GM19239 (cell line): ENCODE results near the gene SERP1.

Experiments used
- DNase-seq: peaks from one replicate; pipeline ENCODE4 v3.0.0; 2011; ENCODE audit warnings: low spot score; ENCODE audit not compliant: insufficient read length
- FAIRE-seq: peaks from 2 replicates; lab custom pipeline; 2011; peaks lifted over from hg19 to GRCh38; lab: Jason Lieb, UNC

Gene SERP1

DNA sequence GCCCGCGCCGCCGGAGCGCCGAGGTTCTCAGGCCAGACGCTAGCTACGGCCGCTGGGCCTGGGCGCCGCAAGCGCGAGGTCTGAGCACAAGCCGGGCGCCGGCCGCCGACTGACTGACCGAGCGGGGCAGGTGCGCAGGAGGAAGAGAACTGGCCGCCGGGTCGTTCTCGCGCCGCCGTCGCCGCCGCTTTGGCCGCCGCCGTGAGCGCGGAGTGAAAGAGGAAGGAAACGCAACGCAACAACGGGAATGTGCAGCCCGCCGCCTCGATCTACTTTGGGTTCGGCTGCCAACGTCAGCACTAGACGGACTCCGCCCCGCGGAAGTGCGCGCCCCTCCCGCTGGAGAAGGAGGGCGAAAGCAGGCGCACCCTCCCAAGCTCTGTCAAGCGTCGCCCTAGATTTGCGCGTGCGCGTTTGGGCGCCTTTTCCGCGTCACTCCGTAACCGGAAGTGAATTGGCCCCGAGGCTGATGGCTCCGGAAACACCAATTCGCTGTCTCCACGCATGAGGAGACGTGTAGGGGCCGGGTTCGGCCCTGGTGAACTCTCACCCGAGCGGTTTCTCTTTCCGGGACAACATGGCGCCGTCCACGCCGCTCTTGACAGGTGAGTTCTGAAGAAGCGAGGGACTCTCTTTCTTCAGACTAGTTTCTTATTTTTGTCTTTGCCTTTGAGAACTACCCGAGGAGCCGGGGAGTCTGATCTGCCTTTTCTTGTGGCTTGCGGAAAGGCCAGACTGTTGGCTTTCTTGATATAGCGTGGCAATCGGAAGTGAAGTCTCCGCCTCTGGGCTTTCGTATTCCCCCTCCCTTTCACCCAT is at the start of gene SERP1, which contains the start of gene EIF2A:
Gene SERP1, minus strand, starts transcription at position 271 of the 819 bp plus-strand sequence. CDS start 361 bp downstream, outside the sequence.
Gene EIF2A, plus strand, starts transcription at position 562 of the 819 bp plus-strand sequence. Its CDS starts 16 bp downstream, at position 578.
- DNase-seq: peak; percentile 69
- FAIRE-seq: peak; percentile 96

DNA sequence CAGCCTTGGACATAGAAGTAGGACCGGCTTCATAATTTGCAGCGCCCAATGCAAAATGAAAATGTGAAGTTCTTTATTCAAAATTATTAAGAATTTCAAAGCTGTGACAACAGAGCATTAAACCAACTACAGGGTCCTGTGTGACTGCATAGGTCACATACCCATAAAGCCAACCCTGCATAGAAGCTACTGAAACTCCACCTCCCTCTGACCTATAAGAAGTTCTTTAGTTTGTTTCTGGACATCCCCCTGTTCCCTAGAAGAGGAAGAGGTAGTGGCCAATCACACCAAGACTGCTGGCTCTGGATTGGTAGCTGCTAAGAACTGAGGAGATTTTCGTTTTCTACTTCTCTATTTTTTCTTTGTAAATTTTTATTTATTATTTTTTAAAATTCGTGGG is 47.9 kb upstream of the SERP1 start:
- FAIRE-seq (no peak), DNase-seq (no peak)

DNA sequence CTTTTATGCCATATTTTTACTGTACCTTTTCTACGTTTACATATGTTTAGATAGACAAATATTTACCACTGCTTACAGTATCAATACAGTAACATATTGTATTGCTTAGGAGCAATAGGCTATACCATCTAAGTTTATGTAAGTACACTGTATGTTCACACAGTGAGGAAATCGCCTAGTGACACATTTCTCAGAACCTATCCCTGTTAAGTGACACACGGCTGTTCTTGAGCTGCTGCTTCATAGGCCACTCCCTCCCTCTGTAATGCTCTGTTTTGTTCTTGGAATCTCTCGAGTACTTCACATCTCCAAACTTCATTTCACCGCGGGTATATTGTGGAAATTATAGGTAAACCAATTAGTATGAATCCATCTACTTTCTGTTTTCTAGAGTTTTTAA is 43.5 kb upstream of the SERP1 start:
- FAIRE-seq (no peak), DNase-seq (no peak)

DNA sequence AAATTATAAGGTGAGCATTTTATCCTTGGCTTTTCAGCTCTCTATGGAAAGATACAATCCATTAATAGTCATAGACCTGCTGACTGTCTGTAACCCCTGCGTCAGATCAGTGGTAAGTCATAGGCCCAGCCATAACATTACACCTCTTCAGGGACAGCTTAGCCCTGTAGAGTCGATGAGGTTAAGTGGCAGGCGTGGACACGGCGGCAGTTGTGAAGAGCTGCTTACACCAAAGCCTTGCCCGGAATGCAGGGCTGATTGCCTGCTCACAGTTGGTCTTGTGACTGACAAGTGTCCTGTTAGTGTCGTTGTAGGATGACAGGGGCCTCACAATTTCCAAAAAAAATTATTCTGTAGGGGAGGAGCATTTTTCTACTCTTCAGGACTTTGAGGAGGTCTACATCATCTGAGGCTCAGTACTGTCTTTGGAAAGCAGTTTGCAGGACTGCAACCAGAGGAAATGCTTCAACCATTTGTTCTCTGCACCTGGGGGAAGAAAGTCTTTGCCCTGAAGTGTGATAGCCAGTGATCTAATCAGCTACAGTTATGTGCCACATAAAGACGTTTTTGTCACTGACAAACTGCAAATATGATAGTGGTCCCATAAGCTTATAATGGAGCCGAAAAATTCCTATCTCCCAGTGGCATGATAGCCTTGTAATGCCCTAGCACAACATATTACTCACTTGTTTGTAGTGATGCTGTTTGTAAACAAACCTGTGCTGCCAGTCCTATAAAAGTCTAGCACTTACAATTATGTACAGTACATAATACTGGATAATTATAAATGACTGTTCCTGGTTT is 41.9 kb upstream of the SERP1 start:
- FAIRE-seq: no peak
- DNase-seq: no peak

DNA sequence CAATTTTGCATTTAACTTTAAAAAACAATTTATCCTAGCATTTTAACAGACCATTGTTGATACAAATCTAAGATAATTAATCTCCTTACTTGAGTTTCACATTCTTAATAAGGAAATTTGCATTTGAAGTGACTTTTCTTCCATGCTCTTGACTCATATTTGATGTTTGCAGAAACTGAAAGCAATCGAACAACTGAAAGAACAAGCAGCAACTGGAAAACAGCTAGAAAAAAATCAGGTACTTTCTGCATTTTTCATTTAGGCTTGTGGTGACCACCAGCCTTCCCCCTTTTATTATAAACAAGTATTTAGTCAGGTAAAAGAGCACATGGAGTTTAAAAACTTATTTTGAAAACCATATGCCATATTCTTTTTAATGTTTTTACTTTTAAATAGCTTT is 36.7 kb upstream of the SERP1 start:
- DNase-seq (peak; percentile 15), FAIRE-seq (peak; percentile 91)

DNA sequence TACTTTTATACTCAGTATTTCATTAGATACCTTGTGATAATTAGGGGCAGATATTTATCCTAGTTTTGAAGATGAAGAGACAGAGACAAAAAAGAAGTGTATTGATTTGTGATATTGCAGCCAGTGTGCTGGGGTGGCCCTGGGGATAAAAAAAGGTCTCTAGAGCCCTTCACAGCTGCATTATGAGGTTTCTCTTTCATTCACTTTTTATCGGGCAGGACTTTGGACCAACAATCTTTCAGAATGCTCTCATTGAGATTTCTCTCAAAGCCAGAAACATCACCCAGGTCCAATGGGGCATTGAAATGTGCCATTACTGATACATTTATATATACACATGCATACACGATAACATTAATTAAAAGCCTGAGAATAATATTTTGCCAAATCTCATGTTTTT is 36.3 kb upstream of the SERP1 start:
- peak; percentile 7 for DNase-seq
- no peak for FAIRE-seq

DNA sequence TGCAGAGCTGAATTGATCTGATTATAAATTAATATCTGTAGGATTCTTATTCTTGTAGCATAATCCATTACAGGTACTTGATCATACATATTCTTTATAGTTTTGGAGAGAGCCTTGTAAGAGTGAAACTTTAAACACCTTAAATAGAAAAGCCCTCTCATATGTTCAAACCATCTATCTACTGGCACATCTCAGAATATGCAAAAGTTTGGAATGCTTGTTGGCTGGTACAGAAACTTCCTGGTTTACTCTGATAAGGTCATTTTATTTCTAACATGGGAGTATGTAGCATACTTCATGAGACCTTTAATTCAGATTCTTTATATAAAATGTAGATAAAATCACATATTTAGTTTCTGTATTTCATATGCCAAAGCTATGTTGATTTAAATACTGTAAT is 34.9 kb upstream of the SERP1 start:
- DNase-seq: no peak
- no peak for FAIRE-seq

DNA sequence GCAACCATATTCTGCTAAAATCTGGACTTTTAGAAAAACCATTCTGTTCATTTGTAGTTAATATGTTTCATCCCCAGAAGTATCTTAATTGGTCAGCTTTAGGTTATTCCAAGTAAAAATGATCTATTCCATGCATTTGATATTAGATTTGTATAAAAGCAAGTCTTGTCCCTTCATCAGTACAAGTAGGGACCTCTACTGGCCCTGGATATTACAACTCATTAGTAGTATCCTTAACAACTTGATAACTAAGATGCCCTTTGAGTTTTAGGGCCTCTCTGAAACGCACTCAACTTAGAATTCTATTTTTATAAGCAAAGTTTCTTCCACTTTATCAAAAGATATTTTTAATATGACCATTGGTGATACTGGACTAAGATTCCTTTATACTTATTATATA is 31.6 kb upstream of the SERP1 start:
- FAIRE-seq (no peak), DNase-seq (no peak)

DNA sequence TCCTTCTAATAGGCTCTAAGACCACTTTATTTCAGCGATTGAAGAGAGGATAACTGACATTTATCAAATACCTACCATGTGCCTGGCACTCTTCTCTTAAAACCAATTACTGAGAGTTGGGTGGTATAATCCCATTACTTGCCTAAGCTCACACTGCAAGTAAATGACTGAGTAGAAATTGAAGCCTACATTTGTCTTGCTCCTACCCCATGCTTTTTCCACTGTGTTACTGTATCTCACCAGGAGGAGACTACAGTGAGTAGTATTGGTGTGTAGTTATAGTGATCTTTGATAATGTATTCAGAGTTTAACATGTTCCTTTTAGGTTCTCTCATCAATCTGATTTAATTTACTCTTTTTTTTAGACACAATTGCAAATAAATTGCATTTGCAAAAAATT is 21.0 kb upstream of the SERP1 start:
- DNase-seq (no peak), FAIRE-seq (no peak)

DNA sequence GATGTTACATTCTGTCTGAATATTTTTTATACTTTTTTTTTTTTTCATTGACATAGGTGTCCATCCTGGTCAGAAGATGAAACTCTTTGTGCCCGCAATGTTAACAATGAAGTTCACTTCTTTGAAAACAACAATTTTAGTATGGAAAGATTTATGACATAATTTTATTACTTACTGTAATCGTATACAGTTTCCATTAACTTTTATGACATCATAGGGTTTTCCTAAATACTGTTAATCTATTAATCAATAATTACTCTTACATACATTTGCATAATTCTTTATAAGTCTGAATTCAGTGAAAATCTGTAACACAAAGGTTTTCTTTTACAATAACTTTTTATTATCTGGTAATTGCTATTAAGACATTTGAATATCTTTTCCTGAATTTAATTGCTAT is 17.9 kb upstream of the SERP1 start:
- no peak for FAIRE-seq
- DNase-seq: no peak

DNA sequence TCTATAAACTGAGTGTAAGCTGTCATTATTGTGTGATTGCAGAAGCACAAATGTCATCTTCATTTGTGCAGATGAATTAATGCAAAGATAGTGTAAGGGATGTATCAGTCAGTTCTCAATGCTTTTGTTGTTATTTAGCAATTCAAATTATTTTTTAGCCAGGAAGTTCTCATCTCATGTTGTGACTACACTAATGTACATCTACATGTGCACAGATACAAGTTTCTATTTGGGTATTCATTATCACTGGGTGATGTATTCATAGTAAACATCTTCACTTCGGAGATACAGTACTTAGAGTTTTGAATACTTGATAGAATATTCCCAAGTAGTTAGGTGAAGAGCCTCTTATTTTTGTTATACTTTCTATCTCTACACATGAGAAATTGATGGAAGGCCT is 11.4 kb upstream of the SERP1 start:
- DNase-seq: no peak
- FAIRE-seq: no peak

DNA sequence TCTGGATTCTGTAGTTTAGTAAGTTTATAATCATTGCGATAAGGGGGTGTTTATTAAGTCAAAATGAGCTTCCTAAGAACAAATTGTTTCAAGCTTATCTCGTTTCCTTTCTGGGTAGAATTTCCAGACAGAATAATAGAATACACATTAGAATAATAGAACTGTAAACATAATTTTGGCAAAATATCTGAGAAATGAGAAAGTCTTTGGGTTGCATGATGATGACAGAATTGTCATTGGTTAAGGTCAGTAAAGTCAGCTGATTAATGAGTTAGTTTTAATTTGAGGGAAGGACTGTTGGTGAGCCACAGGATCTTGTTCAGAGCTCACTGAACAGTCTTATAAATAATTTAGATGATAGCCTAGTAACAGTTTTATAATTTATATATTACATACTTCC is 10.5 kb upstream of the SERP1 start:
- no peak for FAIRE-seq
- no peak for DNase-seq

DNA sequence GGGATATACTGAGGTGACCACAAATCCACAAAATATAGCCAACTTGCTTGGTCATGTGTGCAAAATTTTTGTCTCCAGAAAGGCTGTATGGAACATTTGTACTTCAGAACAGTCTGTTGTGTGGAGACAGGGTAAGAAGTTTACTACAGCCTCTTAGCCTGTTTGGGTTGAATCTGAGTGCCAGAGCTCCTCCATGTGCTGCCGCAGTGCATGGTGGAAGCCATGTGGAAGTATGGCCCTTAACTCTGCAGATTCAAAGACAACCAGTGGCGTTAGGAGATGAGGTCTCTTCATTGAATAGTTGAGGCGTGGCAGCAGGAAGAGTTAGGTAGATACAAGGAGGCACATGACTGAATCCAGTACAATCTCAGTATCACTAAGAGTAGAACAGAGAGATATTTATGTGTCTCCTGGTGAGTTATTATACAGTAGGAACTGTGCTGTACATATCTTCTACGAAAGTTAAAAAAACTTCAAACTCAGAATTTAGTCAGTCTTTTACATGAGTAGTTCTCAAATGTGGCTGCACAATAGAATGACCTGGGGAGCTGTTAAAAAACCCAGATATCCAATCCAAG is 9.7 kb upstream of the SERP1 start:
- no peak for FAIRE-seq
- no peak for DNase-seq

DNA sequence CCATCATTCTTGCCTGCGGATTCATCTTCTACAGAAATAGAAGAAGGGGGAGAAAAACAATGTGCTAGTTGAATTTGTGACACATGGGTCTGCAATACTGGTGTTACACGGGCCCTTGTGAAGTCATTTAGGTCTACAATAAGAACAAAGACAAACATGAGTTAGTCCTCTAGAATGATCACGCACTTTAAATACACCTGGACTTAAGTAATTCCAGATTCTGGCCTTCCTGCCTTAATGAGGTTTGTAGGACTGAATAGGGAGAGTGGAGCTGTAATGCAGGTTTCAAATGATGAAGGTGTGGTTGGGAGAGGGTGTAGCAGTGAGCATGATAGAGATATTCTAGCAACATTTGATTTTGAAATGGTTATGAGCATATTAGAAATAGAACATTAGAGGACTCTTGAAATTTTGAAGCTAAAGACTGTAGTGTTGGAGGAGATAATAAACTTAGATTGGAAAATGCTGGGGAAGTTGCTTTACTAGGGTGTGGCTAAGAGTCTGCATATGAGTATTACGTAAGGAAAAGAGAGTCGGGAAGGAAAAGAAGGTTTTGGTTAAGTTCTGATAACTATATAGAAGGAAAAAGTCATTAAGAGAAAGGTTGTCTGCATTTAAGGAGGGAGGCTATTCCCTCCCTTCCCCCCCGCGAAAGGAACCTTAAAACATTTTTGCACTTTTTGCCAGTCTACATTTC is 897 bp upstream of the SERP1 start:
- FAIRE-seq (peak; percentile 18), DNase-seq (no peak)

DNA sequence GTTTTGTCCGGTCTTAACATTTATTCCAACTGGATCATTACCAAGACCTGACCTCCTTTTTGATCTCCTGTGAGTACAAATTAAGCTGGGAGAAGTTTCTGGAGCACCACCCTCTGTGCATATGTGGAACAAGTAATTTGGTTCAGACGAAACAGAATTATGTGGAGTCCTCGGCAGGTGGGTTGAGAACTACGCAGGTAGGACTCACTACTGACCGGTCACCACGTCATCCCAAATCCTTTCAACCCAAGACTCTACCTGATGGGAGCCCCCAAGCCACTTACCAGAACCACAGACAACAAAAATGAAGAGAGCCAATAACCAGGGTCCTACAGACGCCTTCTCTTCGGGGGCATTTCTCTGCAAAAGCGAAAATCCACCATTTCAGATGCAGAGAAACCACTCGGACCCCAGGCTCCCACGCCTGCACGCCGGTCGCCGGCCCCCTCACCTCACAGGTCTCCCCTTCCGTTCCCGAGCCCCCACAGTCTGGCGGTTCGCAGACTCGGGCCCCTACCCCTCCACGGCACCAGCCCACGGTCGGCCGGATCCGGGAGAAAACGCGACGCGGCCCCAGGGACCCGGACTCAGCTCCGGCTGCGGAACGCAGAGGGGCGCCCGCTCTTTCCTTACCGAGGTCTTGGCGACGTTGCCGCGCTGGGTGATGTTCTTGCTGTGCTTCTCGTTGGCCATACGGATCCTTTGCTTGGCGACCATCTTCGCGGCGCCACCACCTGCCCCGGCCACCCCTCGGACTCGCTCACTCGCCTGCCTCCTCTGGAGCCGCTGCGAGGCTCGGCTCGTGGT is 674 bp downstream of the SERP1 start:
- FAIRE-seq (peak; percentile 71), DNase-seq (no peak)

DNA sequence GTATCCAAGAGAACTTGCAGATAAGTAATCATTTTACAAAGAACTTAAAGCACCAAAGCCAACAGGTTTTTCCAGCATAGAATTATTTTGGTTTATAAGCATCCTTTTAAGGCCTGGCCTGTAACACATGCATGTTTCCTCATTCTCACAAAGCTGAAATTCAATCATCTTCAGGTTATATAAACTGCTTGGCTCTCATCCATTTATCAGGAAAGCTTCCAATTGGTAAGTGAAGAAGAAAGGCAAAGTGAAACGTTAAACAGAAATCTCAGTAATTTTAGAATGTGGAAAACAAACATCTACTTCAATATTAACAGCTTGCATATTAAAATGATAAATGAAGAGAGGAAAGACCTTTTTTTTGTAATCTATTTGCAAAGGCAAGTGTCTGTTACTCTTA is 1.6 kb downstream of the SERP1 start:
- DNase-seq (no peak), FAIRE-seq (peak; percentile 74)

DNA sequence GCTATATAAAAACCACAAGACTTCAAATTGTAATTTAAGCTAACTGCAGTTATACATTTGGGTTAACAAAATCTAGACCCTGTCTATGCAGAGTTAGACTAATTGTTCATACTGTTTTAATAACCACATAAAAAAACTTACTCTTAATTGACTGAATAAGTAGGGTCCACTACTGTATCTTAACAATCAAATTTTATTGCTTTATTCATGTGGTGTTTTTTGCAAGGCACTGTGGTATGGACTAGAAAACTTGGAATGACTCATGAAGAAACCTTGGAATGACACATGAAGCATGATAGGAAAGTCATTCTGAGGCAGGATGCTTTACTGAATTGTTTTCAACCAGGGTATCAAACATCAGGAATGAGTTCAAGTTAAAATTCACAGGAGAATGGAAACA is 2.3 kb downstream of the SERP1 start:
- DNase-seq (no peak), FAIRE-seq (no peak)

DNA sequence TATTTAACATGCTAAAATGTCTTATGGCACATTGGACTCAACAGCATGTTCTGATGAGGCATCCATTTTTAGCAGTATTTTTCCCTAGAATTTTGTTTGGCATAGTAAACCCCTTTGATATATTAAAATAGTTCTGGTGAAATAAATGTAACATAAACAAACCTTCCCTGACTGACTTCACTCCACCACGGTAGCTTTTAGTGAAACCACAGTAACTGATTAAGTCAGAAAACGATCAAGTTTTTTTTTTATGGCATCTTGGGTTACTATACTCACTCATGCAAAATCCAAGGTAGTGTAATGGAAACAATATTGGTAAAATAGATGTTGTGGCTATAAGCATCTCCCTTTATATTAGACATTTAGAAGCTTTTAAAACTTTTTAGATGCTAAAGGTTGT is 2.8 kb downstream of the SERP1 start:
- FAIRE-seq: no peak
- DNase-seq: no peak

DNA sequence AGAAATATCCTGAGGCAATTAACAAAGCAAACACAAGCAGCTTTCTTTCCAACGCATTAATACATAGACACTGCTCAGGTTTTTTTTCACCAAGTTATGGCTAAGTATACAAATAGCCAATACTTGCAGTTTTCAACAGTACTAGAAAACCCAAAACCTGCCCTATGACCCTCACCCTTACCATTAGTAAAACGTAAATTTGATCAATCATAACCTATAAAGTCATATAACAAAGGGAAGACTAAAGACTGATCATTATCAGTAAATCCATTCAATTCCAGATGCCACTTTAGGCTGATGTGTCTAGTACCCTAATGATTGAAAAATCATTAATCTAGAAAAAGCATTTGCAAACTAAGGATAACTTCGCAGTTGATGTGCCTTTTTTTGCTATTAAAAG is 3.2 kb downstream of the SERP1 start:
- DNase-seq (no peak), FAIRE-seq (peak; percentile 26)

DNA sequence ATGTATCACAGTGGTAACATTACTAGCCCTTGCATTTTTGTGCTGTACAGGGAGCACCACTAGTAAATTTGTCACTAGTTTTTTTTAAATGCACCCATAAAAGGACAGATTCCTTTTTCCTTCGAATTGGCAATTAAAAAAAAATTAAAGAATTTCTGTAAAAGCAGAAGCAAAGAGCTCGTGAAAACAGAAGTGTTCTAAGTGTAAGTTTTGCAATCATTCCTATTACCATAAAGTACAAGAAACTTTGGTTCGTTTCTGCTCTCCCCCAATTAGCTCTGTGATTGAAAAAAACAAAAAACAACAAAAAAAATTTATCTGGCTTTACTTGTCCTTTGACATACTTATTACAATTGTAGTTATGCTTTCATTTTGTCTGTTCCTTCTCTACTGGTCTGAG is 5.3 kb downstream of the SERP1 start:
- FAIRE-seq (no peak), DNase-seq (no peak)
